ENCODE results near the gene MRPL19.
"Not testable (repeated sequence)": the region's sequence is repeated elsewhere in the genome, so short reads cannot be mapped to it uniquely, and the experiment has no call there.

Gene MRPL19

GRCh38 chr2:75667884-75668283 lies 21.3 kb downstream of the MRPL19 start:
- TF ChIP-seq SUZ12 (IDR thresholded peaks at IDR 0.05; ENCODE audit: extremely low read depth, insufficient read depth, insufficient read length) (no peak), YY1 (IDR thresholded peaks at IDR 0.05; ENCODE audit: insufficient read depth, insufficient read length) (no peak), ZNF274 (IDR thresholded peaks at IDR 0.05; ENCODE audit: low read depth, low read length) (no peak)
- Histone ChIP-seq H3K27me3 (ENCODE audit: insufficient read depth, insufficient read length) (no peaks in the 10 kb centered on the region), H3K9me3 (ENCODE audit: insufficient read depth, low read length) (no peaks in the 10 kb centered on the region), H3K9ac (ENCODE audit: insufficient read length, low read depth) (no peak overlapping the region), H3K36me3 (ENCODE audit: insufficient read depth, insufficient read length, low read length) (peaks cover 45% of the 10 kb centered on the region), H3K4me1 (ENCODE audit: insufficient read depth, insufficient read length) (no peaks in the 10 kb centered on the region), H3K4me3 (ENCODE audit: insufficient read length, low read depth) (no peak overlapping the region)
- no peak for DNase-seq (ENCODE audit: low read depth, low spot score)

- H3K4me1 ChIP-seq (ENCODE audit: insufficient read depth, insufficient read length); H3K9ac ChIP-seq (ENCODE audit: insufficient read length, low read depth); H3K9me3 ChIP-seq (ENCODE audit: insufficient read depth, low read length); H3K27me3 ChIP-seq (ENCODE audit: insufficient read depth, insufficient read length); H3K4me3 ChIP-seq (ENCODE audit: insufficient read length, low read depth); DNase-seq (ENCODE audit: low read depth, low spot score): not testable (repeated sequence)
- peaks cover 18% of the 10 kb centered on the region for H3K36me3 ChIP-seq (ENCODE audit: insufficient read depth, insufficient read length, low read length)
Measured at GRCh38 chr2:75675423-75675822, 28.8 kb downstream of the MRPL19 start.

GRCh38 chr2:75675908-75676307 lies 29.3 kb downstream of the MRPL19 start:
- no peak for DNase-seq (ENCODE audit: low read depth, low spot score)
- no peak for TF ChIP-seq ZNF274 (IDR thresholded peaks at IDR 0.05; ENCODE audit: low read depth, low read length)
- no peak for TF ChIP-seq SUZ12 (IDR thresholded peaks at IDR 0.05; ENCODE audit: extremely low read depth, insufficient read depth, insufficient read length)
- TF ChIP-seq YY1 (IDR thresholded peaks at IDR 0.05; ENCODE audit: insufficient read depth, insufficient read length) = no peak
- Histone ChIP-seq H3K9me3 (ENCODE audit: insufficient read depth, low read length) (no peaks in the 10 kb centered on the region), H3K27me3 (ENCODE audit: insufficient read depth, insufficient read length) (no peaks in the 10 kb centered on the region), H3K36me3 (ENCODE audit: insufficient read depth, insufficient read length, low read length) (peaks cover 17% of the 10 kb centered on the region), H3K9ac (ENCODE audit: insufficient read length, low read depth) (no peak overlapping the region), H3K4me3 (ENCODE audit: insufficient read length, low read depth) (no peak overlapping the region), H3K4me1 (ENCODE audit: insufficient read depth, insufficient read length) (no peaks in the 10 kb centered on the region)

GRCh38 chr2:75676464-75676863 lies 29.9 kb downstream of the MRPL19 start:
- Histone ChIP-seq H3K4me1 (ENCODE audit: insufficient read depth, insufficient read length) (no peaks in the 10 kb centered on the region), H3K36me3 (ENCODE audit: insufficient read depth, insufficient read length, low read length) (peaks cover 15% of the 10 kb centered on the region), H3K4me3 (ENCODE audit: insufficient read length, low read depth) (no peak overlapping the region), H3K9me3 (ENCODE audit: insufficient read depth, low read length) (no peaks in the 10 kb centered on the region), H3K27me3 (ENCODE audit: insufficient read depth, insufficient read length) (no peaks in the 10 kb centered on the region), H3K9ac (ENCODE audit: insufficient read length, low read depth) (no peak overlapping the region)
- DNase-seq (ENCODE audit: low read depth, low spot score) = no peak
- TF ChIP-seq ZNF274 (IDR thresholded peaks at IDR 0.05; ENCODE audit: low read depth, low read length) = no peak
- TF ChIP-seq YY1 (IDR thresholded peaks at IDR 0.05; ENCODE audit: insufficient read depth, insufficient read length) = no peak
- TF ChIP-seq SUZ12 (IDR thresholded peaks at IDR 0.05; ENCODE audit: extremely low read depth, insufficient read depth, insufficient read length) = no peak

GRCh38 chr2:75679556-75679955 lies 33.0 kb downstream of the MRPL19 start:
- no peaks in the 10 kb centered on the region for H3K27me3 ChIP-seq (ENCODE audit: insufficient read depth, insufficient read length)
- no peaks in the 10 kb centered on the region for H3K4me1 ChIP-seq (ENCODE audit: insufficient read depth, insufficient read length)
- DNase-seq (ENCODE audit: low read depth, low spot score) = no peak
- H3K4me3 ChIP-seq (ENCODE audit: insufficient read length, low read depth) = no peak overlapping the region
- TF ChIP-seq ZNF274 (IDR thresholded peaks at IDR 0.05; ENCODE audit: low read depth, low read length) = no peak
- no peak for TF ChIP-seq SUZ12 (IDR thresholded peaks at IDR 0.05; ENCODE audit: extremely low read depth, insufficient read depth, insufficient read length)
- TF ChIP-seq YY1 (IDR thresholded peaks at IDR 0.05; ENCODE audit: insufficient read depth, insufficient read length) = no peak
- no peak overlapping the region for H3K9ac ChIP-seq (ENCODE audit: insufficient read length, low read depth)
- no peaks in the 10 kb centered on the region for H3K9me3 ChIP-seq (ENCODE audit: insufficient read depth, low read length)
- peaks cover 18% of the 10 kb centered on the region for H3K36me3 ChIP-seq (ENCODE audit: insufficient read depth, insufficient read length, low read length)

DNA sequence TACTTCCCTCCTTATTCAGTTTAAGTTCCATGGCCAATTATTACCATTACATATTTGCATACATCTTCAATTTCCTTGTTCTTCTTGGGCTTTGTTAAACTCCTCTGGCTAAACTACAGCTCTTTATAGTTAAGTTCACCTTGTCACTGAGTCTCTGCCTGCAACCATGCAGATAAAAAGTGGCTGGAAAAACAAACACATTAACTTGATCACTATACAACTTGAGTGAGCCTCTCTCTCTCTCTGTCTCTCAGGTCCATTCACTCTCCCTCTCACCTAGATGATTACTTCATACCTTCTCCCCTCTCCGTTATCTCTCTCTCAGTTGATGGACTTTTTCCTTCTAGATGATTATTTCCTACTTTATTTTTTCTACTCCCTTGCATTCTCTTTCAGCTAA lies 33.8 kb downstream of the MRPL19 start:
- Histone ChIP-seq H3K9me3 (ENCODE audit: insufficient read depth, low read length) (no peaks in the 10 kb centered on the region), H3K27me3 (ENCODE audit: insufficient read depth, insufficient read length) (no peaks in the 10 kb centered on the region), H3K36me3 (ENCODE audit: insufficient read depth, insufficient read length, low read length) (peaks cover 21% of the 10 kb centered on the region), H3K4me1 (ENCODE audit: insufficient read depth, insufficient read length) (no peaks in the 10 kb centered on the region), H3K4me3 (ENCODE audit: insufficient read length, low read depth) (no peak overlapping the region), H3K9ac (ENCODE audit: insufficient read length, low read depth) (no peak overlapping the region)
- TF ChIP-seq YY1 (IDR thresholded peaks at IDR 0.05; ENCODE audit: insufficient read depth, insufficient read length) (no peak), SUZ12 (IDR thresholded peaks at IDR 0.05; ENCODE audit: extremely low read depth, insufficient read depth, insufficient read length) (no peak), ZNF274 (IDR thresholded peaks at IDR 0.05; ENCODE audit: low read depth, low read length) (no peak)
- no peak for DNase-seq (ENCODE audit: low read depth, low spot score)

GRCh38 chr2:75683430-75683829 lies 36.8 kb downstream of the MRPL19 start:
- H3K9ac ChIP-seq (ENCODE audit: insufficient read length, low read depth); H3K9me3 ChIP-seq (ENCODE audit: insufficient read depth, low read length); H3K4me3 ChIP-seq (ENCODE audit: insufficient read length, low read depth); DNase-seq (ENCODE audit: low read depth, low spot score); H3K4me1 ChIP-seq (ENCODE audit: insufficient read depth, insufficient read length); H3K27me3 ChIP-seq (ENCODE audit: insufficient read depth, insufficient read length): not testable (repeated sequence)
- peaks cover 38% of the 10 kb centered on the region for H3K36me3 ChIP-seq (ENCODE audit: insufficient read depth, insufficient read length, low read length)

GRCh38 chr2:75688196-75688595 lies 41.6 kb downstream of the MRPL19 start:
- H3K36me3 ChIP-seq (ENCODE audit: insufficient read depth, insufficient read length, low read length) = peaks cover 37% of the 10 kb centered on the region
- no peak overlapping the region for H3K9ac ChIP-seq (ENCODE audit: insufficient read length, low read depth)
- no peak overlapping the region for H3K4me3 ChIP-seq (ENCODE audit: insufficient read length, low read depth)
- H3K9me3 ChIP-seq (ENCODE audit: insufficient read depth, low read length) = no peaks in the 10 kb centered on the region
- no peaks in the 10 kb centered on the region for H3K4me1 ChIP-seq (ENCODE audit: insufficient read depth, insufficient read length)
- TF ChIP-seq SUZ12 (IDR thresholded peaks at IDR 0.05; ENCODE audit: extremely low read depth, insufficient read depth, insufficient read length) (no peak), YY1 (IDR thresholded peaks at IDR 0.05; ENCODE audit: insufficient read depth, insufficient read length) (no peak), ZNF274 (IDR thresholded peaks at IDR 0.05; ENCODE audit: low read depth, low read length) (no peak)
- no peak for DNase-seq (ENCODE audit: low read depth, low spot score)
- no peaks in the 10 kb centered on the region for H3K27me3 ChIP-seq (ENCODE audit: insufficient read depth, insufficient read length)

All from NT2/D1 (cell line).